RWPE1 (cell line): ENCODE results near the gene SSH3.
A peak's percentile ranks its signal among the peaks of the same experiment; 100 is the strongest.
"Not testable (repeated sequence)": the region's sequence is repeated elsewhere in the genome, so short reads cannot be mapped to it uniquely, and the experiment has no call there.

Experiments used
- CTCF ChIA-PET: fragments of 350-600 bp; sonication (Branson Sonifier 250); formaldehyde crosslinking; extraction: SDS; loops from one replicate; lab custom pipeline; 2021; lab: Yijun Ruan, JAX
- POLR2A ChIA-PET: fragments of 400-600 bp; formaldehyde crosslinking; extraction: SDS; loops from one replicate; lab custom pipeline; 2020; ENCODE audit warnings: antibody characterized with exemption; ENCODE audit not compliant: low non-redundant PET; lab: Yijun Ruan, JAX
- DNase-seq: peaks from one replicate; pipeline ENCODE4 v3.0.0; 2012; ENCODE audit warnings: low spot score
- H3K27ac ChIP-seq: fragments of 450-650 bp; 2 replicates; pipeline ENCODE4 v1.5.1; 2017
- CTCF ChIP-seq: fragments of 450-650 bp; conservative IDR thresholded peaks from 2 replicates; pipeline ENCODE4 v1.5.1; 2017; ENCODE audit warnings: low read depth, mild to moderate bottlenecking

The SSH3 gene

GRCh38 chr11:67256477-67257135 is 46.7 kb upstream of the SSH3 start:
- ChIA-PET POLR2A (no interaction called here), CTCF (interaction anchor here (0.6 to 0.7 kb wide), 2 partner anchors 17 to 392 kb away, joined by 3 to 8 read pairs; no protein-coding TSS in a partner anchor)
- DNase-seq = no peak
- no peak for TF ChIP-seq CTCF
- peak overlapping the region; percentile 45 for H3K27ac ChIP-seq

GRCh38 chr11:67260406-67260805 is 42.9 kb upstream of the SSH3 start:
- H3K27ac ChIP-seq = no peak overlapping the region
- POLR2A ChIA-PET = no interaction called here
- TF ChIP-seq CTCF = no peak
- CTCF ChIA-PET = interaction anchor here (0.6 kb wide), 1 partner anchor 57 kb away, joined by 3 read pairs; no protein-coding TSS in a partner anchor
- no peak for DNase-seq

GRCh38 chr11:67260885-67261639 is 42.3 kb upstream of the SSH3 start:
- CTCF ChIA-PET = interaction anchor here (0.6 to 3.1 kb wide), 5 partner anchors 47 to 453 kb away, joined by 3 to 27 read pairs (median 5); no protein-coding TSS in a partner anchor
- POLR2A ChIA-PET, DNase-seq: not testable (repeated sequence)
- H3K27ac ChIP-seq = peak overlapping the region; percentile 96

GRCh38 chr11:67261640-67261945 is 41.7 kb upstream of the SSH3 start:
- CTCF ChIA-PET = interaction anchor here (0.6 to 3.1 kb wide), 9 partner anchors 8 to 453 kb away, joined by 3 to 27 read pairs (median 5); partner anchors contain the start of gene RHOD
- TF ChIP-seq CTCF = peak; percentile 30
- H3K27ac ChIP-seq = peak overlapping the region; percentile 96
- DNase-seq = no peak
- POLR2A ChIA-PET = interaction anchor here (0.5 kb wide), 1 partner anchor 56 kb away, joined by 3 read pairs; no protein-coding TSS in a partner anchor

- CTCF ChIA-PET = interaction anchor here (0.6 to 3.1 kb wide), 13 partner anchors 8 to 206 kb away, joined by 3 to 27 read pairs (median 4); partner anchors contain the start of gene RHOD
- peak overlapping the region; percentile 96 for H3K27ac ChIP-seq
These were observed 41.2 kb upstream of the SSH3 start for GRCh38 chr11:67261946-67262681.

More at GRCh38 chr11:67261946-67262681, 41.2 kb upstream of the SSH3 start:
- TF ChIP-seq CTCF = no peak
- POLR2A ChIA-PET = interaction anchor here (0.5 to 0.6 kb wide), 2 partner anchors 55 to 71 kb away, joined by 3 to 4 read pairs; no protein-coding TSS in a partner anchor
- DNase-seq = no peak
